HG02970 (cell line): ENCODE measurements around the gene MRPL43.
"Not testable (repeated sequence)": the region's sequence is repeated elsewhere in the genome, so short reads cannot be mapped to it uniquely, and the experiment has no call there.

Experiments
- ATAC-seq: cut with Tn5 transposase; IDR thresholded peaks from one replicate; pipeline ENCODE4 v1.9.1; 2021; ENCODE audit warnings: mild to moderate bottlenecking, moderate library complexity, moderate number of reproducible peaks; ENCODE audit not compliant: unreplicated experiment, low FRiP score

MRPL43 gene

DNA sequence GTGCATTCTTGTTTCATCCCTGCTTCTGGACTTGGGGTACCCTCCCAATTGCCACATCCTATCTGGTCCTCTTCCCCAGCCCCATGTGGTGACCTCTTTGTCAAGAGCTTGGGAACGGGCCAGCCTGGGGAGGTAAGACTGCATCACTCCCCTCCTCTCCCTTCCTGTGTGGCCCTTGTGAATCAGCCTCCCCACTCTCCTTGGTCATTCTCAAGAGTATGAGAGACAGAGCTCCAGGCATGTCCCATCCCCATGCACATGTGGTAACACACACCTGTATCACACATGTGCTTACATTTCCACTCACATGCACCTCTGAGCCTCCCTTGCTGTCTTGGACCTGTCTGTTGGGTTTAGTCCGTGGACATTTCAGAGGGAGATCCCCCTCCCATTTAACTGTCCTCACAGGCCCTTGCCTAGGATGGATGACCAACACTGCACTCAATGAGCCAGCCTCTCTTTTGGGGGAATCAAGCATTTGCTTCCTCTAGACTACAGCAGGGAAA lies 2.6 kb downstream of the MRPL43 start:
- ATAC-seq = no peak

DNA sequence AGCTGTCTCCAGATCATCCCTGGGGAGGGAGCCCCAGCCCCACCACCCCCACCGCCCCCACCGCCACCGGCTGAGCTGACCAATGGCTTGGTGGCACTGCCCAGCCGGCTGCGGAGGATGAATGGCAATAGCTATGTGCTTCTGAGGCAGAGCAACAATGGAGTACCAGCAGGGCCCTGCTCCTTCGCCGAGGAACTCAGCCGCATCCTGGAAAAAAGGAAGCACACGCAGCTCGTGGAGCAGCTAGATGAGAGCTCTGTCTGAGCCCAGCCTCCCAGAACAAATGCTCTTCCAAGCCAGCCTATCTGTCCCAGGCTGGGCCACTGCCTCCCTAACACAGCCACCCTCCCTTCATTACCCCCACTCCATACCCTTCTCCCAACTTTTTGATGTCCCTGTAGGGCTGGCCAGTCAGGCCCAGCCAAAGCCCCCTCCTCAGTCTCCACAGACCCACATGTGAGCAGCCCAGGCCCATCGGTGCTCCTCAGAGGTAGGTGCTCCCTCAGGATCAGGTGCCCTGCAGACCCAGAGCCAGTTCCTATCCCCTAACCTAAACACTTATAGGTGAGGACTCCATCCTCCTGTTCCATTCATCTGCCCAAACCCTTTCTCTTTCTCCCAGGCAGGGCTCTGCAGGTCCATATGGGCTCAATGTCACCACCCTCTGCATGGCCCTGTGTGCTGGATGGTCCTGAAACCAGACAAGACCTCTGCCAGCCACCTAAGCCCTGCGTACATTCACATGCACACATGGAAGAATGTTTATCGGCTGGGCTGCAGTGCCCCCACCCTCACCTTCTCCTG lies 3.2 kb downstream of the MRPL43 start:
- no peak for ATAC-seq

DNA sequence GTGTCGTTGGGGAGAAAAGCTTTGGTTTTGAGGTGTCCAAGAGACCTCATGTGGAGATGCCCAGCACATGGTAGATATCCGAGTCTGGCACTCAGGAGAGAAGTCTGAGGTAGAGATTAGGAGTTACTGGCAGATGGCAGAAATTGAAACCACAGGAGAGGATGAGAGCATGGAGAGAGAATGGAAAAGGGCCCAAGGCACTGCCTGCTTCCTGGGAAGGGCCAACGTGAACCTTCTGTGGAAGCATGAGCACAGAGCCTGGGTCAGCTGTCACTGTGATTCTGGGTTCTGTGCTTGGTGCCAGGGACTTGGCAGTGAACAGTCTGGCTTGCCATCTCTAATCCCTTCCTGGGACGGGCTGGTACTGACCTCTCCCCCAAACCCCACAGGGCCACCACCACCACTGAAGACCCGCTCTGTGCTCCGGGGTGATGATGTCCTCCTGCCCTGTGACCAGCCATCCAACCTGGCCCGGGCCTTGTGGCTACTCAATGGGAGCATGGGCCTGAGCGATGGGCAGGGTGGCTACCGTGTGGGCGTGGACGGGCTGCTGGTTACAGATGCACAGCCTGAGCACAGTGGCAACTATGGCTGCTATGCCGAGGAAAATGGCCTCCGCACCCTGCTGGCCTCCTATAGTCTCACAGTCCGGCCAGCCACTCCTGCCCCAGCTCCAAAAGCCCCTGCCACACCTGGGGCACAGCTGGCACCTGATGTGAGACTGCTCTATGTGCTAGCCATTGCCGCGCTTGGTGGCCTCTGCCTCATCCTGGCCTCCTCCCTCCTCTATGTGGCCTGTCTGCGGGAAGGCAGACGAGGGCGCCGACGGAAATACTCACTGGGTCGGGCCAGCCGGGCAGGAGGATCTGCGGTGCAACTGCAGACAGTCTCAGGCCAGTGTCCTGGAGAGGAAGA lies 4.1 kb downstream of the MRPL43 start:
- no peak for ATAC-seq

DNA sequence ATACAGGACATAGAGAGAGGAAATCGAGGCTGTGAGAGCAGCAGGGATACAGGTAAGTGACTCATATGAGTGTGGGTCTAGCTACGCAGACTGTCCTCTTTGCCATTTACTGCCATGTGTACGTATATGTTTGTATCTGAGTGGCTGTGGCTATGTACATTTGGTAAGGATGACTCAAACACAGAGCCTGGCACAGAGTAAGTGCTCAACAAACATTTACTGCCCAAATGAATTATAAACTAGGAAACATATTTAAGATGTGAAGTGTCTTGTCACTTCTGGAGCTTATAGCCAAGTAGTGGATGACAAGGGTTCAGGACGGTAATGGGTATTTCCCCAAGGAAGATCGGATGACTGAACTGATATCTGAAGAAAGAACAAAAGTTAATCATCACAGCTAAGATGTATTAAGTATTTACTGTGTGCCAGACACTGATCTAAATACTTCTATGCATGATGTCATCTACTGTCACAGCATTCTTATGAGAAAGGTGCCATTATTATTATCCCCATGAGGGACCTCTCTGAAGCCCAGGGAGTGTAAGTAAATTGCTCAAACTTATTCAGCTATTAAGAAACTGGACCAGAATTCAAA lies 6.0 kb downstream of the MRPL43 start:
- ATAC-seq = no peak

DNA sequence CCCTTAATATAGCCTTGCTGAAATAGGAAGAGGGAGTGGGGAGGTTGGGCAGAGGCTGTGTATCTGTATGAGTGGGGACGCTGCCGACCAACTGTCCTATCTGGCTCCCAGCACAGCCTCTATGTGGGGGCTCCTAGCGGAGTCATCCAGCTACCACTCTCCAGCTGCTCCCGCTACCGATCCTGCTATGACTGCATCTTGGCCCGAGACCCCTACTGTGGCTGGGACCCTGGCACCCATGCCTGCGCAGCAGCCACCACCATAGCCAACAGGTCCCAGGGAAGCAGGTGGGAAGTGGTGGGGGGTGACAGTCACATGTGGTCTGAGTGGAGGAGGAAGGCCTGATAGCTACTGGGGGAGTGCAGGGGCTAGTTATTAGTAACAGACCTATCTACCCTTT lies 6.6 kb downstream of the MRPL43 start:
- ATAC-seq = no peak

DNA sequence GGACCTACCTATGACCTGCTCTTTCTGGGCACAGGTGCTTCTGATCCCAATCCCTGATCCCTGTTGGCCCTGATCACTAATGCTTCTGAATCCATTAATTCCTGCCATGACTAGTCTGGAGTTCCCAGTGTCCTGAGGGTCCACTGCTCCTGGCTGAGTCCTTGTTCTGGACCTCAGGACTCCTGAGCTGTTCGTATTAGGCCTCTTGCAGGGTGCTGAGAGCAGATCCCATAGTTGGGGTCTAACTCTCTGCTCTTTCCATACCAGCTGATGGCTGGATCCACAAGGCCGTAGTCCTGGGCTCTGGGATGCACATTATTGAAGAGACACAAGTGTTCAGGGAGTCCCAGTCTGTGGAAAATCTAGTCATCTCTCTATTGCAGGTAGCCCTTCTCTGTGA lies 7.0 kb downstream of the MRPL43 start:
- ATAC-seq = no peak

DNA sequence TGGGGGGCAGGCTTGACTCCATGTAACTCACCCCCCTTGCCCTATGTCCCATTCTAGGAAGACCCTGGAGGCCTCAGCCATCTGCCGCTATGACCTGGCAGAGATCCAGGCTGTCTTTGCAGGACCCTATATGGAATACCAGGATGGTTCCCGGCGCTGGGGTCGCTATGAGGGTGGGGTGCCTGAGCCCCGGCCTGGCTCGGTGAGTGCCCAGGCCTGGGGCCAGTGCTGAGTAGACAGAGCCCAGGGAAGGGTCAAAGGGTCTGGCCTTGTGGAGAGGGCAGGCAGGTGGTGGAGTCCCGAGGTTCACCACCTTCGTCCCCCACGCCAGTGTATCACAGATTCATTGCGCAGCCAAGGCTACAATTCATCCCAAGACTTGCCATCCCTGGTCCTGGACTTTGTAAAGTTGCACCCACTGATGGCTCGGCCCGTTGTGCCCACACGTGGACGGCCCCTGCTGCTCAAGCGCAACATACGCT lies 7.5 kb downstream of the MRPL43 start:
- ATAC-seq = no peak

DNA sequence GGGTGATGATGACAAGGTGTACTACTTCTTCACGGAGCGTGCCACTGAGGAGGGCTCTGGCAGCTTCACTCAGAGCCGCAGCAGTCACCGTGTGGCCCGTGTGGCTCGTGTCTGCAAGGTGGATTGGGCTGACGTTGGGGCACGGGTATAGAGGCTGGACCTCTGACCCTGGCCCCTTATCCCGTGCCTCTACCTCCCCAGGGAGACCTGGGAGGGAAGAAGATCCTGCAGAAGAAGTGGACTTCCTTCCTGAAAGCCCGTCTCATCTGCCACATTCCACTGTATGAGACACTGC lies 8.4 kb downstream of the MRPL43 start:
- ATAC-seq = no peak

DNA sequence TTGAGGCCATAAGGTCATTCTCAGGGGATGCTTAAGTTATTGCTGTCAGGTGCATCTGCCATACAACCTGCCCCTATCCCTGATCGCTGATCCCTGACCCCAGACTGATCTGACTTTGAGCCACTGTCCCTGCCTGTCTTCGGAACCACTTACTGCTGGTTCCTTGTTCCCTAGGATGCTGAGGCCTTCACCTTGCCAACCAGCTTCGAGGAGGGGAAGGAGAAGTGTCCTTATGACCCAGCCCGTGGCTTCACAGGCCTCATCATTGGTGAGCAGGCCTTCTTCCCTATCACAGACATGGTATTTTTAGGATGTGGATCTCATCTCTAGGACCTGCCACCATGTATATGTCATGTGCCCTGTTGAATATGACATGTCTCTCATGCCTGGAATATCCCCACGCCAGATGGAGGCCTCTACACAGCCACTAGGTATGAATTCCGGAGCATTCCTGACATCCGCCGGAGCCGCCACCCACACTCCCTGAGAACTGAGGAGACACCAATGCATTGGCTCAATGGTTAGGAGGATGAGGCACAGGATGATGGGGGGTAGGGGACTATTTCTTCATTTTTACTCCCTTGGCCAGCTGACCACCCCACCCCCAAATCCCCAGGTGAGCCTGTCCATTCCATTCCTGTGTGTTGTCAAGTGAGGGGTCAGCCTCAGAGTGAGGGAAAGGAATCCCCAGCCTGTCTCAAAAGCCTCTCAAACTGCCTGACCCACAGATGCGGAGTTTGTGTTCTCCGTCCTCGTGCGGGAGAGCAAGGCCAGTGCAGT lies 9.0 kb downstream of the MRPL43 start:
- ATAC-seq = no peak

DNA sequence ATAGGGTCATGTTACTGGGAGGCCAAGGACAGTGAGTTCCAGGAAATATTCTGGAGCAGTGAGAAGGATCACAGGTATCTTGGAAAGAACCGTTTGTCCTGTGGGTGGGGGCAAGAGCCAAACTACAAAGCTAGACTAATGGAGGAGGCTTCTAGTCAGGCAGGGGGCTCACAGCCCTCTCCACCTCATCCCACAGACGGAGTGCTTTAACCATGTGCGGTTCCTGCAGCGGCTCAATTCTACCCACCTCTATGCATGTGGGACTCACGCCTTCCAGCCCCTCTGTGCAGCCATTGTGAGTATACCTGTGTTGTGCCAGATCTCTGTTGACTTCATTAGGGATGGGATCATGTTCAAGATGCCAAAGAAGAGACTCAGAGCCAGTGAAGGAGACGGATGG lies 9.9 kb downstream of the MRPL43 start:
- no peak for ATAC-seq

DNA sequence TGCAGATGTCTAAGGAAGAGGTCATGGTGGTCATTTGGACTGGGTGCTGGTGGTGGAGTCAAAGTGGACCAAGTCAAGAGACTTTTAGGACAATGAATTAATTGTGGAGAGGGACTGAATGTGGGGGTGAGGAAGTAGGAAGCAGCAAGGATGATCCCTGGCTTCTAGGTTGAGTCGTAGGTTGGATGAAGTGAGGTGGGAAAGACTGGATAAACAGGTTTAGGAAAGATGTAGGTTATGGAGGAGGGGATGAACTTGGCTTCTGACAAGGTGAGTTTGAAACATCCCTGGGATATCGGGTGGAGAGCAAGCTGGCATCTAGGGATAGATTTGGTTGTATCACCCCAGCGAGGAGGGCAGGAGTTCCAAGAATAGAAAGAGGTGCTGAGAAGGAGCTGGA lies 10.4 kb downstream of the MRPL43 start:
- no peak for ATAC-seq

DNA sequence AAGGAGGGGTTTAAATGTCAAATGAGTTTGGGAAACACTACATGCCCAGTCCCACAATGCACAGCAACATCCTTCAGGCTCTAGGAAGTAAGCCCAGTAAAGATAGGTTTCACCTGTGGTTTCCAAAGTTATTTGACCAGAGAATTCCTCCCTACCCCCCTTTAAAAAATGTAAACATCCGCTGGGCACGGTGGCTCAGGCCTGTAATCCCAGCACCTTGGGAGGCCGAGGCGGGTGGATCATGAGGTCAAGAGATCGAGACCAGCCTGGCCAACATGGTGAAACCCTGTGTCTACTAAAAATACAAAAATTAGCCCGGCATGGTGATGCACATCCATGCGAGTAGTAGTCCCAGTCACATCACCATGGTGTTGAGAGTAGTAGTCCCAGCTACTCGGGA lies 11.9 kb downstream of the MRPL43 start:
- not testable (repeated sequence) for ATAC-seq

DNA sequence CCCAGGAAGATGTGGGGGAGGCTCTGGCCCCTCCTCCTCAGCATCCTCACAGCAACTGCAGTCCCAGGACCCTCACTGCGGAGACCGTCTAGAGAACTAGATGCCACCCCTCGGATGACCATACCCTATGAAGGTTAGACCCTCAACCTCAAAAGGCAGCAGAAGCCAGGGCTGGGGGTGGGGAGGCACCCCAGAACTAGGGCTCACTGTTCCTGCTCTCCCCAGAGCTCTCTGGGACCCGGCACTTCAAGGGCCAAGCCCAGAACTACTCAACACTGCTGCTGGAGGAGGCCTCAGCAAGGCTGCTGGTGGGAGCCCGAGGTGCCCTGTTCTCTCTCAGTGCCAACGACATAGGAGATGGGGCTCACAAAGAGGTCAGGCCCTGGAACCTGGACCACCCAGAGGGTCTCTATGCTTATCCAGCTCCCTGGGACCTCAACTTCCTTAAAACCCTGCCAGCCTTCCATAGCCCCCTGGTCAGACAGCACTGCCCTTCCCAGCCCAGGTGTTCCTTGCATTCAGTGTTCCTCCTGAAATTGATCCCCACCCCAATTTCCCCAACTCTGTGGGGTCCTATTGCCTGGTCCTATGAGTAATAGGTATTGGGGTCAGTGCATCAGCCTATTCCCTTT lies 14.3 kb downstream of the MRPL43 start:
- ATAC-seq = no peak

DNA sequence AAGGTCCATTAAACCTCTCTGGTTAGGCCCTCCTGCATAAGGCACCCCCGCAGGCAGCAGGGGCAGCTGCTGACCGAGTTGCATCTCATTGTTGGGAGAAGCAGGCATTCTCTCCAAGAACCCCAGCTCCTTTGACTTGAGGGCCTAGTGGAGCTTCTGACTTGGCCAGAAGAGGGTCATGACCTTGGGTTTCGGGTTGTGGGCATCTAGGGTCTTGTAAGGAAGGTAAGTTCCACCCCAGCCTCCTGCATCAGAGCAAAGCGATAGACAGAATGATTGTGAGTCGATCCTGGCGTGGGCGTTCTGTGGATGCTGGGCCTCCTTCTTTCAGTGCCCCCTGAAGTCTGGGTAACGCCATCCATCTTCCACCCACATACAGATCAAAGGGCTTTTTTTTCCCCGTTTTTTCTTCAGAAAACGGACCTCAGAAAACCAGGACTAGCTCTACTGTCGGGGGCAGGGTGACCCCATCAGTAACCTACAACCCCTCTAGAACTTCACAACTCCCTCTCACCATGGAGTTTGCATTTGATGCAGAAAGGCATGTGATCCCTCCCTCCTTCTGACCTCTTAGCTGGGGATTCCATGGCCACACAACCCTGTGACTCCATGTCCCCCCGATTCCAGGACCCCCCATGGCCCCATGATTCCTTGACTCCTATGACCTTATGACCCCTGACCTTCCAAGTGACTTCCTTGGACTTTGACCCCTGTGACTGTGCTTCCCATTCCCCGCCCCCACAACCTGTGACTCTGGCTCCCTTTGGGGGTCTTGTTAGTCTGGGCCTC lies 15.0 kb downstream of the MRPL43 start:
- ATAC-seq = no peak

DNA sequence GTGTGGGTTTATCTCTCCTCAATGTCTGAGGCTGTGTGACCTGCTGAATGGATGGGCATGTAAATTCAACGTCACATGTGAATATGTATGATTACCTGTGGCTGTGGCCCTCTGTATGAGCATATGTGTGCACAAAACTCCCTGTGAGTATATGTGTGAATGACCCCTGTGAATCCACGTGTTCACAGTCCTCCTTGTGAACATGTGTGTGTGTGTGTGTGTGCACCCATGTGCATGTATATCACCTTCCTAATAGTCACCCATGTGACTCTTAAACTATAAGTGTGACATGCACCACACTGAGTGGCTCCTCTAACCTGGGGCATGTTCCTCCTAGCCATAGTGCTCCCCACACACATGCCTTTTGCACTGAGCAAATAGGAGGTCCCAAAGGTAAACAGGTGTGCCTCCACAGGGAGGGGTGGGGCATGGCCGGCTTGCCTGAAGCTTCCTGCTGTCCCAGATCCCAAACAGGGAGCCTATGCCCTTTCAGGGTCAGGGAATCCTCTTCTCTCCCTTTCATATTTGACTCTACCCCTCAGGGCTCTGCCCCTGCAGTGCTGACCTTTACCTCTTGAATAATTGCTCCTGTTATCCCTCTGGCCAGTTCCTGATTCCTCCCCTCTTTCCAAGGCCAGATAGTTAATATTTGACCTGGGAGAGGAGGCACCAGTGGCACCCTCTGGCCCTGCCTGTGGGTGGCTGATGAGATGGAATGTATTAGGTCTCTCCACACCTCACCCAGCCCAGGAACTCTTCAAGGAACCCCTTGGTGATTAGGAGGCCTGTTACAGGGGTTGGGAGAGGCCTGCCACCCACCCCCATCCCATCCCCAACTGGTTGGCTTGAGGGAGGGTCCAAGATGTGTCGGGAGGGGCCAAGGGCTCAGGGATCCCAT lies 16.1 kb downstream of the MRPL43 start:
- no peak for ATAC-seq

DNA sequence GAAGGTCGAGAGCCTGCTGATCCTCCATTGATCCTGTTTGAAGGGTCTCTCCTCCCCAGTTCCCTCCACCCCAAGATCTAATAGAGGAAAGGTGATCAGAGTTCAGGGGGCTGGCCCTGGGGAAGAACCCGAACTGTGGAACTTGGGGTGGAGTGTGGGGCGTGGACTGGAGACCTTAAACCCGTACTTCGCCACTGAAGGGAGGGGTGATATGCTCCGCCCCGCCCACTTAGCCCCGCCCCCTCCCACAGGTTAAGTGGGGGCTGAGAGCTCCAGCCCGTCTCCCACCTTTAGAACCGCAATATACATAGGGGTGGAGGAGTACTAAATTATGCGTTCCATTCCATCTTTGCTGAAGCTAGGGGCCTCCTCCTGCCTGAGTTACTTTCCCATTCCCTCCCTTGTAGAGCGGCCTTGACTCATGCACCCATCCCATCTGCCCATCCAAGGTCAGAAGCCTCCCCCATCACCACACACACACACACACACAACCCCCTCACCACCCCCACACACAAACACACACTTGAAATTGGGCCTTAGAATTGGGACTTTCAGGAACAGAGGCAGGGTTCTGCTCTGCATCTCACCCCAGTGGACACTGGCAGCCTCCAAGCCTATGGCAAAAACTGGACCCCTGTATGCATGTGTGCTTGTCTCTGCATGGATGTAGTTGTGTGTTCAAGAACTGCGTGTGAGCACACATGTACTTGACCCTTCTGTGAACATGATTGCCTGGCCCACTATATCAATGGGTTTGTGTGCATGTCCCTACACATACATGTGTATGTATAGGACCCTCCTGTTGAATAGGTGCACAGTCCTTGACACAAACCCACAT lies 17.0 kb downstream of the MRPL43 start:
- no peak for ATAC-seq
